Measurements from ENCODE around the gene LHX1.
A peak's percentile ranks its signal among the peaks of the same experiment; 100 is the strongest.

LHX1 gene

DNA sequence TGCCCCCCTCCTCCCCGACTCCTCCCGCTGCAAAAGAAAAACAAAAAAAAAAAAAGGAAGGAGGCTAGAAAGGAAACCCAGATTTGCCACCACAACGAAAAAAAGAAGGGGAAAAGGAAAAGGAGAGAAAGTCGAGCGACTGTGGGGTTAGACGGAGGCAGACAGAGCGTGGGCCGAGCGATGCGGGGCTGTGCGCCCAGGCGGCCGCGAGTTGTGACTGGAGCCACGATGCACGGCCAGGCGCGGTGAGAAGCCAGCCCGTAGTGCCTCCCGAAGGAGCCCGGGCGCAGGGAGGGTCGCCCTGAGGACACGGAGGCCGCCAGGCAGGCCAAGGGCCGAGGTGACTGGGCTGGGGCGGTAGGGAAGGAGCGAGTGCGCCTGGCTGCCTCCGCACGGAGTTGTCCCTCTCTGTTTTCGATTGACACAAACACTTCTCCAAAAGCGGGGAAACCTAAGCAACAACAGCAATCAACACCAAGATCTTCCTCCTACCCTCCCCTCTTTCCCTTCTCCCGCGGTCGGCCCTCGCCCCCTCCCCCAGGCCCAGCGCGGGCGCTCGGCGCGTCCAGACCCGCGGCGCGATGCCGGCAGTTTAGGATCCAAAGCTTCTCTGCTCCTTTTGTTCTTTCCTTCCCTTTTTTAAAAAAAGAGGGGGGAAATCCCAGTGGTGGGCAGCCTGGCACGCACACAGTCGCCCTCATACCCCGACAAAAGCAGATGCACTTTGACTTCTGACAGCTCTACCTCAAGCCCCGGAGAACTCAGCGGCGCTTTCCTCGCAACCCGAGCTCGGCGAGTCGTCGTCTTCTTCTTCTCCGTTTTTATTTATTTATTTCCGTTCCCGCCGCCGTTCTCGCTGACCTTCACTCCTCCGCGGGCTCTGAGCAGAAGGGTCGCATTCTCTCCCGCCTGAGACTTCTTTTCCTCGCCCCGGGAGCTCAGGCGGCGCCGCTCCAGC lies at the start of gene LHX1:
TSS of gene LHX1 (plus strand) at position 475 of the 958 bp plus-strand sequence. CDS start 723 bp downstream, outside the sequence.
- intact Hi-C loops (cut with DNase I), result no loop called here
- no peak for DNase-seq

DNA sequence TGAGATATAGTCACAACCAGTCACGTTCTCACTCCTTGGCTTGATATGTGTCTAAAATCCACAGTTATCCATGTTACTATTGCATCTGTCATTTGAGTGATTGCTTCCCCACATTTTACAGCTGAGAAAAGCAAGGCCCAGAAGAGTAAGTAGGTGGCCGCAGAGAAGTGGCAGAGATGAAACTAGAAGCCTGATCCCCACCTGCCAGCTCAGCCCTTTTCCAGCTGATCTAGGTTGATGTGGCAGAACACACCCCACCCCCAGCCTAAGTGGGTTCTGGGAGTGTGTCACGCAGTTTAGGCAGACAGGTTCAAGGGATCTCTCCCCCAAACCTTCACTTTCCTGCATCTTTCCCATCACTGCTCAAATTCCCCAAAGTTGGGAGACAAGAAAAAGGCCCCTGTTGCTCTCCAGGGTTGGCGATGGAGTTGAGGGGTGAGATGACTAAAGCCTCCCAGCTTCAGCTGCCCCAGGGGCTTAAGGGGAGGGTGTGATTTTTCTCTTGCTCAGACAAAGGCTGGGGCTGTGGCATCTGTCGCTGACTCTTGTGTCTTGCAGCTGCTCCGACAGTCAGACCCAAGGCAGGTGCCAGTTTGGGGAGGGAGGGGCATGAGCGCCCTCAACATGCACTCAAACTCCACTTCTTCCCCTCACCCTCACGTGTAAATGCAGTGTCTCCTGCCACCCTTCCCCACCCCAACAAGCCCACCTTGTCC lies 48.9 kb upstream of the LHX1 start:
- intact Hi-C loops (cut with DNase I), result no loop called here
- DNase-seq, result peak in 1 of 10 donors; percentile 45

DNA sequence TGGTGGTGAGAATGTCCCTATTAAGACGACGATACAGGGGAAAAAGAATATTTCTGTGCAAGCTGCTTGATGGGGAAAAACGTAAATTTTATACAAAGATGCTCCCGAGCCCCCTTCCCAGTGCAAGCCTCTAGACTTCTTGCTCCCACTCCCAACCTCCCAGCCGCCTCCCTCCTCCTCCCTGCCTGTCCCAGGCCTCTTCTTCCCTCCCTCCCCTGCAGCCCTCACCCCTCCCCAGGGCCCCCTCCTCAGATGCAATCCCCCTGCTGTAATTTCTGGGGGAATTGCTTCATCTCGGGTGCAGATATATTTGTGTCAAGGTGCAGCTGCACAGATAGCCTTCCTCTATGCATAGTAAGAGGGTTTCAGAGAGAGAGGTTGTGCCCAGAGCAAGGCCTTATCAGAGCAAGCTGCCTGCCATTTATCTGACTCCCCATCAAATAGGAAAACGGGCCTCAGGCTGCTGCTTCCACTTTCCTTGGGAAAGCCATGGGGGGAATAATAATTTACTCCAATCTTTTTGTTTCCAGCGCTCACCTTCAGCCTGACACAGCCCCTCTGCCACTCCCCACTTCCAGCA lies 47.4 kb upstream of the LHX1 start:
- intact Hi-C loops (cut with DNase I), result no loop called here
- DNase-seq, result peak in 1 of 10 donors; percentile 22

DNA sequence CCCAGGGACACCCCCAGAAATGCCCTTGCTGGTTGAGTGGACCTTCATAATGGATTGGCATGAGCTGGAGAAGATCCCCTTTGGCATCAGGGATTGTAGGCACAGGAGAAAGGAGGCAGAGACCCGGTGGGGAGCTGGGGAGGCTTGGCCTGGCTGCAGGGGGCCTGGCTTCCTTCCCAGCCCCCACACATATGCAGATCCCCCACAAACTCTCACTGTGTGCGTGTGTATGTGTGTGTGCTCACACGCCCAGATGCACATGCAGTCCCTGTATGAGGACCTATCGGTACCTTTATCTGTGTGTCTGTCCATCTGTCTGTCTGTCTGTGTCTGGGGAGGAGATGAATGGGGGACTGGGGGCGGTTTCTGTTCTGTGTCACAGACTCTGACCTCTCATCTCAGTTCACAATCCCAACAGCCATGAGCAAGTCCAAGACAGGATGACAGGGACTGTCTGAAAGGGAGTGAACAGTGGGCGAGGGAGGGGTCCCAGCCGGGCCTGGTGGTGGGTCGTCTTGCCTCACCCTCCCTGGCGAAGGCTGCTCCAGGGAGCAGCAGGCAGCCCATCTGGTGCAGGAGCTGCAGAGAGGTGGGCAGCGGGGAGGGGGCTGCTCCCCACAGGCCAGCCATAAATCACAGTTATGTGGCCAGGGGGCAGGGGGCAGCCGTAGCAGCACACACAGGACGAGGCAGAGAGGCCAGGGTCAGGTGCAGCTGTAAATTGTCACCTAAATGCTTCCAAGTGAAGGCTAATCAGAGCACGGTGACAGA lies 46.7 kb upstream of the LHX1 start:
- DNase-seq, result no peak
- intact Hi-C loops (cut with DNase I), result no loop called here

DNA sequence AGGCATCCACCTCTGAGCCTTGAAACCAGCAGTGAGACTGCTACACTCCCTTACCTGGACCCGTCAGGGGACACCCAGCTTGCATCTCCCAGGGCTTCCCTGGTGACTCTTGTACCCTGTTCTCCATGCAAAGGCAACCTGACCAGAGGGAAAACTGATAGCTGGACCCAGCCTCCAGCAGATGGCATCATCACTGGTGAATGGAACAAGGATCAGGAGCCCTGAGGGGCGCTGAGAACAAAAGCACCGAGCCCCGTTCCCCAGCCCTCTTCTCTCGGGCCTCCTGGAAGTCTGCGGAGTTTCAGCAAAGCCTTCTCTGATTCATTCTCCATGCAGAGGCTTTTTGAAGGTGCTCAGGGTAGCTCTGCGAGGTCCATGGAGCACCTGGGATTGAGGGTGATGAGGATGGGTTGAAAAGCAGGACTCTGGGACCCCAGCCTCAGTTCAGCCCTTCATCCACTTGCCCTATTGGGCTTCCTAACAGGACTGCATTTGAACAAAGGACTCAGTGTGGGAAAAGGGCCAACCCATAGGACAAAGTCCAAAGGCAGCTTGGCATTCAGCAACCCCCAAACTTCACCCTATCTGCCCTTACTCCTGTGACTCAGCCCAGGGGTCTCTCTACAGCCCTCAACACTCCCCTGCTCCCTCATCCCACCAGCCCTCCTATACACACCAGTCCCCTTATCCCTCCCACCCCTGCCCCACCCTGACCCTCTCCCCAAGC lies 45.0 kb upstream of the LHX1 start:
- peak in 1 of 10 donors; percentile 45 for DNase-seq
- intact Hi-C loops (cut with DNase I), result no loop called here

DNA sequence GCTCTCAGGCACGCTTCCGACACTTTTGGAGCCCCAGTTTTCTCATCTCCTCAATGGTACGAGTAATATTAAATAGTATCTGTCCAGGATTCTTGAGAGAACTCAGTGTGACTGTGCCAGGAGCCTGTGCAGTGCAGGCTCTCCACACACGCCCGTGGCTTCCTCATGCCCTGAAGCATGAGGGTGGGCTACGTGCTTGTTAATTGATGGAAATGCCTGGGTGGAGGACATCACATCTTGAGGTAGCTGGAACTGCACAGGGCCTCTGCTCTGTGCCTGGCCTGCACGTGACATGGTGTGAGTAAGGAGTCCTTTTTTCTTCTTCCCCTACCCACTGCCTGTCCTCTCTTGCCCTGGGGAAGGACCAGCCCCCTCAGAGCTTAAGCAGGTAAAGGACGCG lies 43.1 kb upstream of the LHX1 start:
- DNase-seq, result peak in 1 of 10 donors; percentile 6
- intact Hi-C loops (cut with DNase I), result no loop called here

DNA sequence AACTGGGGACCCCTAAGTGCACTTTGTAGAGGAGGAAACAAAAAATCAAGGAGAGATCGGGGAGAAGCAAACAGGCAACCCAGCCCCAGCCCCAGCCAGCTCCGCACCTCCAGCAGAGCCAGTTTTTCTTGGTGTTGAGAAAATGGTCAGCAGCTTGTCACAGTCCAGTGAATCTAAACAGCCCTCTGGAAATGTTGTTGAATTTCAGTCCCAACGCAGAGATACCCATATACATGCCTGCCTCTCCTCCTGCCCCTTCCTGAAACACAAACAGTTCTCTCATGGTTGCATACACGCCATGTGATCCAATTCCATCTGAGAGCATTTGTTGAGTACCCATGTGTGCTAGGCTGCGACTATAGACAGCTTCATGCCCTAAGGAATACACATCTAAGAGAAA lies 42.4 kb upstream of the LHX1 start:
- intact Hi-C loops (cut with DNase I), result no loop called here

DNA sequence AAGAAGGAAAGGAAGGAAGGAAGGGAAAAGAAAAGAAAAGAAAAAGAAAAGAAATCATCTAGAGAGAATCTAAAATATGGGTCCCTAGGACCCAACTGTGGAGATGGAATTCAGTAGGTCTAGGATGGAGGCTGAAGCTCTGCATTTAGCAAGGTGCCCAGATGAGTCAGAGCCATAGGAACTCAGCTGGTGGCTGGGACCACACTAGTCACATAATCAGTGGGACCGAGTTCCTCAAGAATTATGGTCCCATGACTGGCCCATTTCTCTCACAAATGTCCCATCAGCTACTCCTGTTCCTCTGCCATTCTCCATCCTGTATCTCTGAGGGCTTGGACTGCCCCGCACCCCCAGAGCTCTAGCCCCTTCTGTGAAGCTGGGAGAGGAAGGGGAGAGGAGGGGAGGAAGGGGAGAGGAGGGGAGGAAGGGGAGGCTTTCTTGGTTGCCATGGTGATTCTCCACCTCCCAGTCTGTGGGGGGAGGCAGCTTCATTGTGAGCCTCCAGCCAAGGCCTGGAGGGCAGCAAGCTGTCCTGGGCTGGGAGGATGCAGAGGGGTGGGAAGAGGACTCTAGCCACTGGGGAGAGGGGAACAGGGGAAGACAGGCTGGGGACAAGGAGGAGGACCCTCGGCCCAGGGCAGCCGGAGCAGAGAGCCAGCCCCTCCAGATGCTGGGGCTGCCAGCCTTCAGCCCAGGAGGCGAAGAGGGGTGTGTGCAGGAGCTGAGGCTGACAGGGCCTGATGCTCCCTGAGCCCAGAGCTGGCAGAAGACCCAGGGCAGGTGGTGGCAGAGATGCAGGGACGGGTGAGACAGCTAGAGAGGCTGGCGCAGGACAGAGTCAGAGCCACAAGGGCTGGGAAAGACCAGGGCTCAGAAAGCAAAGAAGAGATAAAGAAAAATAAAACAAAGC lies 37.8 kb upstream of the LHX1 start:
- DNase-seq, result peak in 1 of 10 donors; percentile 30
- intact Hi-C loops (cut with DNase I), result no loop called here

More for the DNA sequence above, 42.4 kb upstream of the LHX1 start:
- no peak for DNase-seq

DNA sequence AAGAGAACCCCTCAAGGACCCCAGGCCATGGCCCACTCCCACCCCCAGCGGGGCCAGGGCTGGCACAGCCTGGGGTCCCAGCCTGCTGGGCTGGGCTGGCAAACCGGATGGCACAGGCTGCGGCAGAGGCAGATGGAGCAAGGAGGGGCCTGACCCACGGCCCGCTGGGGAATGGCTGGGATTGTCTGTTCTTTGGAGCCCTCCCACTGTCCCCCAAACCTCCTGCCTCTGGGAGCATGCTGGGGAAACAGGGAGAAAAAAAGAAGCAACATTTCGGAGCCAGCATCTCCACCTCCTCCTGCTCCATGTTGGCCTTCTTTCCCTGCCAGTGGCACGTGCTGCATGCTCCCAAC lies 37.1 kb upstream of the LHX1 start:
- peak in 1 of 10 donors; percentile 65 for DNase-seq
- intact Hi-C loops (cut with DNase I), result no loop called here

DNA sequence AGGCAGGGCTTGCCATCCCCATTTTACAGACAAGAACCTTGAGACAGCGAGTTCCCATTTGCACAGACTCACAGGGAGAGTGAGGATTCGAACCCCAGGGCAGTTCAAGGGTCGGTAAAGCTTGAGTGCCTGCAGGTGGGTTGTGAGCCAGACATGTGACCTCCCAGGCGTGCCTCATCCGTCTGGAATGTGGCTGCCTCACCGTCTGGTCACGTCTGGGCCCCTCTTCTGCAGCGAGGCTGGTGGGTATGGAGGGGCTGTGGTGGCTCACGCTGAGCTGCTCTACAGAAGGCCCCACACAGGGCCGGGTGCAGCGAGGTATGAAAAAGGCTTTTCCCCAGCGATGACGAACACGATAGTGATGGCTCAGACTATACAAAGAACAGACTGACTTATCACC lies 35.8 kb upstream of the LHX1 start:
- DNase-seq, result peak in 1 of 10 donors; percentile 61
- intact Hi-C loops (cut with DNase I), result no loop called here

DNA sequence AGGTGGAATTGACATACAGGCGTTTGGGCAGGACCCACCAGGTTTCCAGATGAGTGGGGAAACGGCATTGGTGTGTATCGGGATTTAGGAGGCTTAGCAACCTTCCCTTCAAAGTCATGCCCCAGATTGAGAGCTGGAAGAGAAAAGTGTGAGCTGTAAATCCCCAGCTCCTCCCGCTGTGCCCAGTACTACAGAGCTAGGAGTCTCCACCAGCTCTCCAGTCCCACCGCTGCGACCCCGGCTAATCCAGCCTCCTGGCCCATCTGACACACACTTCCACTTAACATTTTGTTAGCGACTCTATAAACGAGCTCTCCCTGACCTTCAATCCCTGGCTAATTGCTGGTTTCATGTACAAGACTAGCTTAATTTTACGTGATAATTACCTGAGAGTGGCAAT lies 29.9 kb upstream of the LHX1 start:
- intact Hi-C loops (cut with DNase I), result no loop called here

DNA sequence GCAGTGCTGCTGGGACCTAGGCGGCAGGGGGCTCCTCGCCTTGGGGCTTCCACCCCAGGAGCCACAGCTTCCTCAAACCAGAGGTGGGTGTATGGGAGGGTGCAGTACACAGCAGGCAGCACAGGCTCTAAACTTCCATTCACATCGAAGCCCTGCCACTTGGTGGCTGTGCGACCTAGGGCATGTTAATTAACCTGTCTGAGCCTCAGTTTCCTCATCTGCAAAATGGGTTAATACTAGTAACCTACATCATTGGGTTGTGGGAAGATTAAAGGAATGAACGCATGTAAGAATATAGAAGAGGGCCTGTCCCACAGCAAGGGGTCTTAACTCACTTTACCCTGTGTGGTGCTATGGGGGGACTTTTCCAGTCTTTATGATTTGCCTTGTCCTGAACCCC lies 26.8 kb upstream of the LHX1 start:
- intact Hi-C loops (cut with DNase I), result no loop called here
- DNase-seq, result peak in 2 of 10 donors; percentile 4 to 24

More for the DNA sequence above, 29.9 kb upstream of the LHX1 start:
- DNase-seq, result peak in 1 of 10 donors; percentile 70

DNA sequence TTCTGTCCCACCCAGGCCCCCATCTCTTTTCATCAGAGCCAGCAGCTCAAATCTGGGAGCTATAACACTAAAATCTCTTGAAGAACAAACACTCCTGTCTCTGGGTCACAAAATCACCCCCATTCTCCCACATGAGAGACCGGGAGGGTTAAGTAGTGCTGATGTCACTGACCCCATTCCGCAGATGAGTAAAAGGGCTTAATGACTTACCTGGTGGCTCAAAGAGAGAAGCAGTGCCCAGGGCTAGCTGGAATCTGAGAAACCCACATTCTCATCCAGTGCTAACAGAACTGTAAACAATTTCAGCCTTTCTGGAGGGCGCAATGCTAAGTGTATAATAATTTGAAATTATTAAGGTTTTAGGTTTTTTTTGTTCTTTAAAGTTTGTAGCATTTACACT lies 26.3 kb upstream of the LHX1 start:
- intact Hi-C loops (cut with DNase I), result no loop called here

DNA sequence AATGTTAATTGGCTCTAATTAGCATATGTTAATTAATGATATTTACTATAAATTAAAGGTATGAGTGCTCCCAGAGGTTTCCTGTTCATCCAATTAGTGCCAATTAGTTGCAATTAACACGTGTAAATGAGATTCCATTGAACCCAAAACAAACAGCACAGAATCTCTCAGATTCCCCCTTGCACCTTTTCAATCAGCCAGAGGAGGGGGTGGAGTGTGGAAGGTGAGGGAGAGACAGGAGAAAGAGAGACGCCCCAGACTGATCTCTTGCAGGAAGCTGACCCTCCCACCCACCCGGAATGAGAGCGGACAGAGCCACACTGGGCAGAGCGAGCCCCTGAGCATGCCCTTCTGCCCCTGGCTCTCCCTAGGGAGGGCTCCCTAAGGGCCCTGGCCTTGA lies 24.1 kb upstream of the LHX1 start:
- DNase-seq, result no peak
- intact Hi-C loops (cut with DNase I), result no loop called here

More for the DNA sequence above, 26.3 kb upstream of the LHX1 start:
- peak in 1 of 10 donors; percentile 4 for DNase-seq

DNA sequence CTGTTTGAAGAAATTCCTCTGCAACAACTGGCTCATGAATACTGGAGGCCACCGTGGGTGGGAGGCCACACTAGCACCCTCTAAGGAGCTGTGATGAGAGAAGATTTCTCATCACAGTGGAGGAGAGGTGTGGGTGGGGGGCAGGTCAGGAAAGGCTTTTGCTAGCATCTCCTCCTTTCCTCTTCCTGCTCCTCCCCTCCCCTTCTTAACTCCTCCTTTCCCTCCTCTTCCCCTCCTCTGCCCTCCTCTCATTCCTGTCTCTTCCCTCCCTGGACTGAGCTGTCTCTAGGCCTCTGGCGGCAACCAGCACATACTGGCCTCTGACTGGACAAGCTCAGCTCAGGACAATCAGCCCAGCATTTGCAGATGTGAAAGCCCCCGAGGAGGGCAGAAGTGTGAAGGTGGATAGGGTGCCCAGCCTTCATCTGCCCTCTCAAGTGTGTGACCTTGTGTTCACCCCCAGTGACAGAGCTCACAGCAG lies 19.0 kb upstream of the LHX1 start:
- intact Hi-C loops (cut with DNase I), result no loop called here
- peak in 1 of 10 donors; percentile 61 for DNase-seq

DNA sequence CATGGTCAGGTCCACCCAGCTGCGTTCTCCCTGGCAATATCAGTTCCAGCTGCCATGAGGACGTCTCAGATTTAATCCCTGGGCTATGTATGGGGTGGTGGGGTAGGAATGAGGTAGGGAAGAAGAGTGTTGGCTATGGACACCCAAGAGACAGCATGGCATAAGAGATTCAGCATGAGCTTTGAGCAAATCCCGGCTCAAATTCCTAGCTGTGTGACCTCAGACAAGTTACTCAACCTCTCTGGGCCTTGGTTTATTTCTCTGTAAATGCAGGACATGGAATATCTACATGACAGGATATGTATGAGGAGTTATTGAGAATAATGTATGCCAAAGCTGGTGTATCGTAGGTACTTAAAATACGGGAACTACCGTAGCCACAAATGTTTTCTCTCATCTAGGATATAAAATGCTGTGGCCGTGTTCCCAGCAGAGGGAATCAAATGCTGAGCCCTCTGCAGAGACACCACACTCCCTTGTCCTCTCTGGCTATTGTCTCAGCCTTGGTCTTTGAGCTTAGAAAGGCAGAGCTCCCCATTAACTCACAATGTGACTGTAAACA lies 17.8 kb upstream of the LHX1 start:
- intact Hi-C loops (cut with DNase I), result no loop called here

DNA sequence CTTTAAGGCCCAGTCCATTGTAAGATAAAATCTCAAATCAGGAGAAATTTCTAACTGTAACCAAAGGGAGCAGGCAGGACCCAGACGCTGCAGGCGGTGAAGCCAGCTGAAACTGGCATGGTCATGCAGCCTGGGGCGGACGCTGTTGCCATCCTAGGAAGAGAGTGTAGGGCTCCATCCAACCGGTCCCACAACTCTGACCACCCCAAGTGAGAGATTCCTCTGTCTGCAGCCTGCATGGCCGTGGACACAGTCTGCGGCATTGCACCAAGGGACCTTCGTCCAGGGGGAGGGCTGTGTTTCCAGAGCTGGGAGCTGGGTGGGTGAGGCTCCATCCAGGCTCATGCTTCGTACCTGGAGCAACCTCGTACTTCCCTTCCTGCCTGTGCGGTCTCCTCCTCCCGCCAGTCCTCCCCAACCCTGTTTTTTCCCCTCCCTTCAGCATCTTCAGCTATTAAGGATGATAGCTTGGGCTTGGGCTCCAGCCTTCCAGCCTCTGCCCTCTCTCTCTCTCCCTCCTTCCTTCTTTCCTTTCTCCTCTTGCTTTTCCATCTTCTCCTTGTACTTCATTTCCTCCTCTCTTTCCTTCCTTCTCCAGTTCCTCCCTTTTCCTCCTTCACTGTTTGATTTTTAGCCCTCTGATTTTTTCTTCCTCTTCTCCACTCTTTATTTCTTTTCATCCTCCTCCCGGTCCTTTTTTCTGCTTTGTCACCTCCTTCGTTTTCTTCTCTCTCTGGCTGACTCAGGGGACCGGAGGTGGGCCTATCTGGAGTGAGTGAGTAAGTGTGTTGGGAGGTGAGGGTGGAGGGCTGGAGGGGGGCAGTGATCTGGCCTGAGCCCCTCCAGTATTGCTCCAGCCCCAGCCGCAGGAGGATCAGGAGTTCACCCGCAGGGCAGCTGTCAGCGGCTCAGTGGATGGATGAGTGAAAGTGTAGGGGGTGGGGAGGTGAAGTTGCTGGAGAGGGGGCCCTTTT lies 17.0 kb upstream of the LHX1 start:
- intact Hi-C loops (cut with DNase I), result no loop called here
- DNase-seq, result peak in 1 of 10 donors; percentile 57

More for the DNA sequence above, 17.8 kb upstream of the LHX1 start:
- DNase-seq, result no peak
